ENCODE data around the gene RPTN. TPM values are rescaled to one million over a fixed set of nuclear protein-coding genes. Genes with fewer than 3 reads are reported as not detected.

Gene RPTN
- total RNA-seq, 4 donors from 2014 or later: not detected

- intact Hi-C loops (cut with DNase I; ENCODE audit: low total_unique reads): no loop called here
- Histone ChIP-seq H3K36me3 (no peaks in the 10 kb centered on the region), H3K4me1 (peaks cover 0 to 3% of the 10 kb centered on the region in 2 donors), H3K27me3 (no peaks in the 10 kb centered on the region), H3K27ac (peak overlapping the region in 2 of 4 donors; percentile 2 to 53), H3K9me3 (no peaks in the 10 kb centered on the region), H3K4me3 (no peak overlapping the region)
- no peak for TF ChIP-seq CTCF (IDR thresholded peaks at IDR 0.05 in 4 of 5, conservative IDR thresholded peaks at IDR 0.05 in 1 of 5)
- in situ Hi-C loops (cut with MboI; ENCODE audit: low sequenced_read_pairs in 4 of 4): loop anchor here in 1 of 4 donors (10.0 kb wide), 1 partner anchor 63 kb away; no protein-coding TSS in a partner anchor
- ATAC-seq (peak in 1 of 2 donors; percentile 35), DNase-seq (no peak)
These were observed 9.0 kb upstream of the RPTN start for GRCh38 chr1:152167835-152168534.

- Histone ChIP-seq H3K27ac (peak overlapping the region in 1 of 4 donors; percentile 53), H3K4me3 (no peak overlapping the region), H3K27me3 (no peaks in the 10 kb centered on the region), H3K9me3 (no peaks in the 10 kb centered on the region), H3K36me3 (no peaks in the 10 kb centered on the region), H3K4me1 (peaks cover 0 to 3% of the 10 kb centered on the region in 2 donors)
- intact Hi-C loops (cut with DNase I; ENCODE audit: low total_unique reads) (no loop called here), in situ Hi-C loops (cut with MboI; ENCODE audit: low sequenced_read_pairs in 4 of 4) (loop anchor here in 1 of 4 donors (10.0 kb wide), 1 partner anchor 62 kb away; no protein-coding TSS in a partner anchor)
- ATAC-seq (no peak), DNase-seq (no peak)
- TF ChIP-seq CTCF (IDR thresholded peaks at IDR 0.05 in 4 of 5, conservative IDR thresholded peaks at IDR 0.05 in 1 of 5) (no peak), POLR2A (IDR thresholded peaks at IDR 0.05) (no peak)
These were observed 7.9 kb upstream of the RPTN start for GRCh38 chr1:152166966-152167365.

GRCh38 chr1:152165286-152166077 is 6.5 kb upstream of the RPTN start:
- intact Hi-C loops (cut with DNase I; ENCODE audit: low total_unique reads): no loop called here
- Histone ChIP-seq H3K4me1 (peaks cover 0 to 3% of the 10 kb centered on the region in 2 donors), H3K4me3 (no peak overlapping the region), H3K36me3 (no peaks in the 10 kb centered on the region), H3K27me3 (no peaks in the 10 kb centered on the region), H3K9me3 (no peaks in the 10 kb centered on the region), H3K27ac (peak overlapping the region in 1 of 4 donors; percentile 24)
- DNase-seq (no peak), ATAC-seq (no peak)
- in situ Hi-C loops (cut with MboI; ENCODE audit: low sequenced_read_pairs in 4 of 4): loop anchor here in 1 of 4 donors (10.0 kb wide), 1 partner anchor 61 kb away; no protein-coding TSS in a partner anchor
- TF ChIP-seq POLR2A (IDR thresholded peaks at IDR 0.05) (no peak), CTCF (IDR thresholded peaks at IDR 0.05 in 4 of 5, conservative IDR thresholded peaks at IDR 0.05 in 1 of 5) (no peak)

GRCh38 chr1:152164517-152165136 is 5.6 kb upstream of the RPTN start:
- no peak for ATAC-seq
- Histone ChIP-seq H3K27me3 (no peaks in the 10 kb centered on the region), H3K9me3 (no peaks in the 10 kb centered on the region), H3K36me3 (no peaks in the 10 kb centered on the region), H3K4me3 (no peak overlapping the region), H3K4me1 (peaks cover 0 to 3% of the 10 kb centered on the region in 2 donors), H3K27ac (peak overlapping the region in 1 of 4 donors; percentile 24)
- no peak for DNase-seq
- TF ChIP-seq CTCF (IDR thresholded peaks at IDR 0.05 in 4 of 5, conservative IDR thresholded peaks at IDR 0.05 in 1 of 5): no peak
- TF ChIP-seq POLR2A (IDR thresholded peaks at IDR 0.05): no peak
- intact Hi-C loops (cut with DNase I; ENCODE audit: low total_unique reads) (no loop called here), in situ Hi-C loops (cut with MboI; ENCODE audit: low sequenced_read_pairs in 4 of 4) (loop anchor here in 1 of 4 donors (10.0 kb wide), 1 partner anchor 60 kb away; no protein-coding TSS in a partner anchor)

All from gastrocnemius medialis (tissue), 4 donors.